GM23338 (cell line): Measurements from ENCODE around the gene ADGRB3.

Experiments
- CREB1 ChIP-seq: fragments of 250-450 bp; sonication (Bioruptor Pico); IDR thresholded peaks from 2 replicates; pipeline ENCODE4 v1.5.0; 2020; ENCODE audit warnings: low read depth, mild to moderate bottlenecking, moderate library complexity
- CTCF ChIP-seq, 2 experiments: fragments of 200-600 bp in 1 of 2; sonication (generic) in 1 of 2; conservative IDR thresholded peaks; 2 replicates each; pipeline versions ENCODE4 v1.5.1 to v1.6.1; 2016 to 2017; ENCODE audit warnings: antibody characterized with exemption in 2 of 2, low read depth in 2 of 2, mild to moderate bottlenecking in 2 of 2, moderate library complexity in 1 of 2
- EZH2 ChIP-seq: fragments of 200-600 bp; sonication (generic); IDR thresholded peaks from one replicate; pipeline ENCODE4 v1.8.0; 2017; ENCODE audit warnings: antibody characterized with exemption, mild to moderate bottlenecking, low read depth; ENCODE audit not compliant: unreplicated experiment
- JUNB ChIP-seq: IDR thresholded peaks from one replicate; pipeline ENCODE4 v1.6.1; 2016; ENCODE audit warnings: antibody characterized with exemption; ENCODE audit not compliant: unreplicated experiment
- POLR2AphosphoS5 ChIP-seq: IDR thresholded peaks from 2 replicates; pipeline ENCODE4 v1.6.1; 2016; ENCODE audit warnings: antibody characterized with exemption, low read depth
- REST ChIP-seq: IDR thresholded peaks from one replicate; pipeline ENCODE4 v1.6.1; 2018; ENCODE audit warnings: antibody characterized with exemption; ENCODE audit not compliant: unreplicated experiment
- TF ChIP-seq, protein P1 (sequence below): IDR thresholded peaks from 2 replicates; pipeline ENCODE4 v1.6.1; 2016; ENCODE audit warnings: antibody characterized with exemption

GRCh38 chr6:69146385-69146784 lies 511.3 kb downstream of the ADGRB3 start:
- TF ChIP-seq CTCF (conservative IDR thresholded peaks at IDR 0.05; ENCODE audit: low read depth in 2 of 2) (no peak), REST (no peak), JUNB (no peak), EZH2 (no peak), POLR2AphosphoS5 (no peak), CREB1 (CRISPR knock-in tag) (no peak)
- TF ChIP-seq, protein P1, sequence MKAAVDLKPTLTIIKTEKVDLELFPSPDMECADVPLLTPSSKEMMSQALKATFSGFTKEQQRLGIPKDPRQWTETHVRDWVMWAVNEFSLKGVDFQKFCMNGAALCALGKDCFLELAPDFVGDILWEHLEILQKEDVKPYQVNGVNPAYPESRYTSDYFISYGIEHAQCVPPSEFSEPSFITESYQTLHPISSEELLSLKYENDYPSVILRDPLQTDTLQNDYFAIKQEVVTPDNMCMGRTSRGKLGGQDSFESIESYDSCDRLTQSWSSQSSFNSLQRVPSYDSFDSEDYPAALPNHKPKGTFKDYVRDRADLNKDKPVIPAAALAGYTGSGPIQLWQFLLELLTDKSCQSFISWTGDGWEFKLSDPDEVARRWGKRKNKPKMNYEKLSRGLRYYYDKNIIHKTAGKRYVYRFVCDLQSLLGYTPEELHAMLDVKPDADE: no peak
